Tibial nerve (tissue), 4 donors: ENCODE data around the gene AIG1.

Experiments used
- EP300 ChIP-seq, 2 donors: sonication (generic); formaldehyde crosslinking; IDR thresholded peaks; one replicate each; pipeline ENCODE4 v1.6.1; 2017; ENCODE audit warnings: antibody characterized with exemption in 2 of 2, mild to moderate bottlenecking in 1 of 2
- POLR2A ChIP-seq, 2 donors: fragments of 450-650 bp; IDR thresholded peaks; one replicate each; pipeline ENCODE4 v1.6.1; 2017; ENCODE audit warnings: antibody characterized with exemption in 2 of 2, mild to moderate bottlenecking in 2 of 2, moderate library complexity in 2 of 2
- TF ChIP-seq, protein P1 (sequence below), 5 experiments: fragments of 200-600 bp in 3 of 5; fragments of 450-650 bp in 2 of 5; sonication (generic) in 3 of 5; IDR thresholded peaks; one replicate each; pipeline ENCODE4 v1.5.1; 2016 to 2019; ENCODE audit warnings: antibody characterized with exemption in 5 of 5, mild to moderate bottlenecking in 3 of 5, moderate library complexity in 2 of 5

DNA sequence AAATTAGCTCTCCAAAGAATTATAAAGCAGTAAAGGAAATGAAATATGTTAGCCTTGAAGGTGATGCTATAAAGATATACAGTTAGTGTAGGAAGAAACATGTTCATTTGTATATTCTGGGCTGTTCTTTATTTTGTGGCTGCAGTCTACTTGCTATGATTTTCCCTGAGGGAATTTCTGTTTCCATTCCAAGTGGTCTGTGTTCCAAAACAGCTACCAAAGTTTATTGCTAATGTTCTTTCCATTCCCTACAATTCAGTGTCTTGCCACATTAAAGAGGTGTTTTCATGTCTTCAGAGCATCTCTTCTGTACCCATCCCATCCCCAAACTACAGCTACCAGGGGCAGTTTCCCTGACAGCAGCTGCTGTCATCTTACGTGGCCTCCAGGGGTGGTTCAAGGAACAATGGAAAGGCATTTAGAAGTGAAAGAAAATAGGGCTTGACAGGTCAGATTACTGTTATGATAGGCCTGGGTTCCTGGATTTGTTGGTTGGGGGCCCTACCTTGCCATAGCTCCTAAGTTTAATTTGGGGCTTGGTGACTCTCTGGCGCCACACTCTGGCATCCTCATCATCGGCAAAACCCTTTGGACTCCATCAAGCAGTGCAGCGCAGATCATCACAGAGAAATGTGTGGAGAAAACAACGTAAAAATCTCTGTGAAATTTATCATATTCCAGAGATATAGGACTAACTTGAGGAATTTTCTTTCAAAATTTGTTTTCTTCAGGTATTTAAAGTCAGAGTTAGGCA lies 33.8 kb upstream of the AIG1 start:
- TF ChIP-seq, protein P1, sequence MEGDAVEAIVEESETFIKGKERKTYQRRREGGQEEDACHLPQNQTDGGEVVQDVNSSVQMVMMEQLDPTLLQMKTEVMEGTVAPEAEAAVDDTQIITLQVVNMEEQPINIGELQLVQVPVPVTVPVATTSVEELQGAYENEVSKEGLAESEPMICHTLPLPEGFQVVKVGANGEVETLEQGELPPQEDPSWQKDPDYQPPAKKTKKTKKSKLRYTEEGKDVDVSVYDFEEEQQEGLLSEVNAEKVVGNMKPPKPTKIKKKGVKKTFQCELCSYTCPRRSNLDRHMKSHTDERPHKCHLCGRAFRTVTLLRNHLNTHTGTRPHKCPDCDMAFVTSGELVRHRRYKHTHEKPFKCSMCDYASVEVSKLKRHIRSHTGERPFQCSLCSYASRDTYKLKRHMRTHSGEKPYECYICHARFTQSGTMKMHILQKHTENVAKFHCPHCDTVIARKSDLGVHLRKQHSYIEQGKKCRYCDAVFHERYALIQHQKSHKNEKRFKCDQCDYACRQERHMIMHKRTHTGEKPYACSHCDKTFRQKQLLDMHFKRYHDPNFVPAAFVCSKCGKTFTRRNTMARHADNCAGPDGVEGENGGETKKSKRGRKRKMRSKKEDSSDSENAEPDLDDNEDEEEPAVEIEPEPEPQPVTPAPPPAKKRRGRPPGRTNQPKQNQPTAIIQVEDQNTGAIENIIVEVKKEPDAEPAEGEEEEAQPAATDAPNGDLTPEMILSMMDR (IDR thresholded peaks at IDR 0.05) = peak; percentile 37 to 57 (median 45)
- TF ChIP-seq POLR2A (IDR thresholded peaks at IDR 0.05) (no peak), EP300 (IDR thresholded peaks at IDR 0.05) (no peak)
